Measurements from ENCODE around the gene ESD.
A peak's percentile ranks its signal among the peaks of the same experiment; 100 is the strongest.

Gene ESD

DNA sequence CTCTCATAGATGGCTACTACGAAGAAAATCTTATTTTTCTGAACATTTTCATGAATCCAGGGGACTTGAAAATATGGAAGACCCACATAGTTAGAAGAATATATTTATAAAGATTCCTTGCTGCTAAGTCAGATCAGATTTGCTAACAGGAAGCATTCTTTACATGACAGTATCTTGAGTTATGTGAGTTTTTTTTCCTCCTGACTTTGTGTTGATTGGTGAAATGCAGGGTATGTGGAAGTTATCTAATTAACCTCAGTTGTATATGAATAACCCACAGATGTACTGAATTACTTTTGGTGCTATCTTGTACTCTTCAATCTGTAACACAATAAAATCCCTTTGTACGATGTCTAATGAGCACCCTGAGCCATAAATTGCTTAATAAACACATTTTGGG lies 53.8 kb downstream of the ESD start:
- DNase-seq: no peak

DNA sequence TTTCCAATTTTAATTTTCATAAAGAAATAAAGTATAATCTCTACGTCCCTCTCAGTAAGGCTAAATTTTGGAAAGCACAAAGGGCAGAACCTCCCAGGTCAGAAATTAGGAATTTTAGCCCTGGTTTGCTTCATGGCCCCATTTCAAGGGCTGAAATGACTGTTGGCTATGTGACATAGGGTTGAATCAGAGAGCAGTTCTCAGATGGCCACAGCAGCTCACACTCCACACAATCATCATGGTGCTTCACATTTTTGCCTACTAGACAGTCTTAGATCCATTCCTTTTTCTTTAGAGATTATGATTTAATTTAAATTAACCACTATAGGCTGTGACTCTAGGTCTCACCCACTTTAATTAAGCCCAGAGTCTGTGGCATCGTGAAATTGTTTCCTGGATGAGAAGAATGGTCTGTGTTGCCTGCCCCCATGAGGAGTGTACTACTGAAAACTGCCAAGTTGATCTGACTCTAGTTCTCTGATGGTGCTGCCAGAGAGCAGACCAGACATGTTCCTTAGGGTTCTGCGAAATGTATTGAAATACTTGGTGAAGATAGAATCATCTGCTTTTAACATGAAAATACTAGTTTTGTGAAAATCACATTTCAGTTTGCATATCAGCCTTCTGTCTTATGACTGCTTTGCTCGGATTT lies 57.4 kb downstream of the ESD start:
- DNase-seq: no peak

DNA sequence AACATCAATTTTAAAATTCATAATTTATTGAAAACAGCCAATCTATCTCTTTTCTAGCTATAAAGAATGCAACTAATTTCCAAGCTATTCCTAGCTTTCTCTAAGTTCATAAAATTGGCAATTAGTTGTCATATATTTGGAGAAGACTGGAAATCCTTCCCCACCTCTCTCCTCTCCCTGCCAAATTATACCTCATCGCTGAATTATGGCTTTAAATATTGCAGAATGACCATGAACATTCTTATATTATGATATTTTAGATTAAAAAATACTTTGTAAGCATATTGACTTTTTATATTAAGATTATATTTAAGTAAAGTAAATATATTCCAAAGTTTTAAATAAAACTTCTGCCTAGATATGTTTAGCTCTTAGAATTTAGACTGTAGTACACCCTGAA lies 58.2 kb downstream of the ESD start:
- no peak for DNase-seq

DNA sequence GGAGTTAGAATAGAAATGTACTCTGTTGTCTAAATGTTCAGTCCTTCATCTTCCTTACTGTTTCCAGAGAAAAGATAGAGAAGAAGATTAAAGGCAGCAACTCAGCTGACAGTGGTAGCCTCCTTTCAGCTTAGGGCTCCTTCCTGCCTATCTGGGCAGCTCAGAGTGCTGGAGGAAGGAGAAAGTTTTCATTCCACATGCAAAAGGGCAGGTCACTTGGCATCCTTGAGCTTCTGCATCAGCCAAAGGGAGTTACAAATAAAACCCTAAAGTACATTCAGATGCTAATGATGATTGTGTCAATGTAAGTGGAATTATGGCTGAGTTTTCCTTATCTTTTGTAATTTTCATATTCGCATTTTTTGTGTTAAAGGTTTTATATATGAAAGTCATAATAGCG lies 58.9 kb downstream of the ESD start:
- no peak for DNase-seq

DNA sequence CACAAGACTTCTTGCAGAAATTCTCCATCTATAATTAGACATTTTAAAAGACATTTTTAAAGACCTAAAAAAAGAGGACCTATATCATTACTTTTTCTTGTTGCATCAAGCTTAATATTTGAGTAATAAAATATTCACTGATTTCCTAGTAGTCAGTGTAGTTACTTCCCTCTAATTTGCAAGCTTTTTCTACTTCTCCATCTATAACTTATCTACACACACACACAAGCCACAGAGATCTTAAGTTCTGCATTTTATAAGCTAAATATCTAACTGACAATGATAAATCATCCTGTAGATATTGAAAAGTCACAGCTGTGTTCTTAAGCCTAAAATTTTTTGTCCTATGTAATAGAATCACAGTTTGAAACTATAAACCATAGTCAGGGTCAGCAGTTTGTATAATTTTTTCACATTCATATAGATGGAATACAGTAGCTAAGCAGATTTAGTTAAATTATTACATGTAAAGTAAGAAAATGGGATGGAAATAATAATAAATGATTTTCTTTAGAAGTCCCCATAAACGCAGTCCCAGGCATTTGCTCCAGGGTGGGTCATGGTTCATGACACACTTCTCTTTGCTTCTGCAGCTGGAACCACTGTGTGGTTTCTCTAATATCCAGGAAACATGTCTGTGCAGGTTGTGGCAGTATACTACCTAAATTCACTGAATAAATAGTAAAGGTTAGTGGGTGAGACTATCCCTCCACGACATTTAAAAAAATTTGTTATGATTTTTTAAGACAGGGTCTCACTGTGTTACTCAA lies 60.2 kb downstream of the ESD start:
- no peak for DNase-seq

DNA sequence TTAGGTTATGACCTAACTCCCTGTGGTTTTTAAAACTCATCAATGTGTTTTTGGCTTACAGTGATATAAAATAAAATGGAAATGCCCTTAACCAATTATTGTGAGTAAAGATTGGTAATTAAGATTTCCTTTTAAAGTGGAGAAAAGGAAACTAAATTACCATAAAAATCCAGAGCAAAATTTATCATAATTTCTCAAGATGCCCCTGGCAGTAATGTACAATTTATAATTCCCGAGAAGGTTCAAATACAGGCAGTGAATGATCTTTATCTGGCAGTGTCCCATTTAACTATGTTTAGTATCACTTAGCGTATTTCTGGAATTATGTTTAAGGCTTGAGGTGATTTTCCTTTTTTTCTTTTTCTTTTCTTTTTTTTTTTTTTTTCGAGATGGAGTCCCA lies 61.5 kb downstream of the ESD start:
- no peak for DNase-seq

DNA sequence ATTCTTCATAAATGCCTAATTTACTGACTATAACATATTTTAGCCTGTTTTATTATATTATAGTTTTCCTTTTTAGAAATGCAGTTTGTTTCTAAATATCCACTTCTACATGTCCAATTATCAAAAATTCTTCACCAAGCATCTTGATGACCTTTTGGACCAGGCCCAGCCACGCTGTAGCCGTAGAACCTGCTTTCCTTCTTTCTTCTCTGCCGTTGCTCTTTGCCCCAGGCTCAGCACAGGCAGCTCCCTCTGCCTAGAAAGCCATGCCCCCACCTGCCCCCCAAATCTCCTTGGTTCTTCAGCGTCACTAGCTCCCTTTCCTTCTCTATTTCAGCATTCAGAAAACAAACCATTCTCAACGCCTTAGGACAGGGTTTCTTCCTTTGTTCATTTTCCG lies 65.4 kb downstream of the ESD start:
- DNase-seq: no peak

DNA sequence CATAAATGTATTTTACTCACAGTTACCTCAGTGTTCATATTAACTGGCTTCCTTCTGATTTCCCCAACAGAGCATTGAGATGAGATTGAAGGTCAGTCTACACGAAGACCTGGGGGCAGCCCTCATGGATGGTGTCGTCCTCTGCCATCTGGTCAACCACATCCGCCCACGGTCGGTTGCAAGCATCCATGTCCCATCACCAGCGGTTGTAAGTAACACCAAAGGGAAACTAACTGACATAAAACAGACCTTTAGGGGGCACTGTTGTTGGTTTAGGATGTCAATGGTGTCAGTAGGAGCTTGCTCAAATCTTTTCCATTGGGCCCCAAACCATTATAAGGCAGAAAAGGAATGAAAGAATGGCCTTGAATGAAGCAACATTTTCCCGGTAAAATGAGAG lies 68.2 kb downstream of the ESD start:
- peak in 1 of 2 experiments; percentile 17 for DNase-seq

DNA sequence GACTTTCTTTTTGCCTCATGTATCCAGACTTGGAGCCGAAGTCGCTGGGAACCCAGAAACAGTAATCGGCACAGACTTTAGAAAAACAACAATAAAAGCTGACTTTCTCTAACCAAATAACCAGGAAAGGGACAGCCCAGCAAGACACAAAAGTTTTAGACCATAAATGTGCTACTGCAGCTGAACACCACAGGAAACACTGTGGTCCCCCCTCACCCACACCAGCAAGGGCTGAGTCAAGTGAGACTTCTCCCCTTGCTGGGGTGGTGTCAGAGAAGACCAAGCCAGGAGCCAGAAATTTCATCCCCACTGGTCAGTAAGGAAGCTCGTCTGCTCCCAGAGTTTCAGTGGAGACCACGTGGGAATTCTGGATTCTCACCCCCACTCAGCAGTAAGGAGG lies 70.6 kb downstream of the ESD start:
- no peak for DNase-seq

All from NCI-H526 (cell line).